Effector CD8-positive, alpha-beta T cell (primary cell): ENCODE results near the gene EDA.

Source experiments
- DNase-seq: peaks from one replicate; lab custom pipeline; 2025; lab: John Stamatoyannopoulos, UW
- total RNA-seq, 4 experiments: gene quantifications; one replicate each; lab custom pipeline; 2026; lab: John Stamatoyannopoulos, UW

Gene EDA
- 1.5 to 6.0 (median 3.4) reads per million in 4 experiments for total RNA-seq

- DNase-seq = peak; percentile 15
Measured at GRCh38 chrX:69615779-69616456, at the start of gene EDA. EDA (plus strand) TSS chrX:69616113.

DNA sequence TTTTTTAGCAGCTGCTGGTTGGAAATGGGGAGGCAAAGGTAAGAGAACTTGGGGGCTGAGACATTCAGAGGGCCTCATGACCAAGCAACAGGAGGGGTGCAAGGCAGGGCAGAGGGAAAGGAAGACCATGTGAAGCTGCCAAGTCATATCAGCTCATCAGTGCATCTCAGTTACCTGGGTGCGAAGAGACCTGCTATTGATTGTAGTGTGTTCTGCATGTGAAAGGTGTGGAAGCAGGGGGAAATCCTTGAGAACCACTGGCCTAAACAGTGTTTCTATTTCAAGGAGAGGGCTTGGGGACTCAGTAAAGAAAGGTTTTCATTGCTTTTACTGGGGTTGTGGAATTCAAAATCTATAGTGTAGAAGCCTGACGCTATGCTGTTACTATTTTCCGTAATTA, 47.1 kb upstream of the EDA start:
- DNase-seq = no peak

- no peak for DNase-seq
Measured at GRCh38 chrX:69597399-69597798, 18.5 kb upstream of the EDA start.

- no peak for DNase-seq
Measured at GRCh38 chrX:69600182-69600581, 15.7 kb upstream of the EDA start.

DNA sequence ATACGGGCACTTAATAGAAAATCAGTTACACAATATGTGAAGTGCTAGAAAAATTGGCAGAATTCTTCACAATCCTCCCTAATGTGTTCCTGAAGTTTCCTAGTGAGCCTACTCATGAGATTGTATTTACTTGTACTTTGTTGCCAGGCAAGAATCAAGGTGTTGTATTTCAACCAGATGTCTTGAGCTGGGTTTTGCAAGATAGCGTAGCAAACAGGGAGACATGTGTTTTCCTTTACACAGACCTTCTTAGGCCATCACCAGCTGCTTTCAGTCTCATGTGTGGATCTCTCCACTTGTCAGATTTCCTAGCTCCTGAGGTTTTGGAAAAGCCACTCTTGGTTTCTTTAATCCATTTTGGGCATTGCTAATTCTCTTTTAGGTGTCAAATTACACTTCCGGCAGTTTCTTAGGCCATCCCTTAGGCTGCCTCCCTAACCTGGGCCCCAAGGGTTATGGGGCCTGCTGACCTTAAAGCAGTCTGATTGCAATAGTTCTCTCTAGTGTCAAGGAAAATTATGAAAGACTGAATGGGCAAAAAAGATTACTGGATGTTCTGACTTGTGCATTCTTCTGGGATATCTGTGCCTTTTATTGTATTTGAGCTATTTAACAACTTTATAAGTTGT, 12.2 kb upstream of the EDA start:
- no peak for DNase-seq

GRCh38 chrX:69605521-69605920, 10.4 kb upstream of the EDA start:
- DNase-seq = no peak

- DNase-seq = no peak
Measured at GRCh38 chrX:69607616-69608015, 8.3 kb upstream of the EDA start.

GRCh38 chrX:69613946-69614345, 2.0 kb upstream of the EDA start:
- no peak for DNase-seq

- DNase-seq = no peak
Measured at GRCh38 chrX:69614886-69615285, 1.0 kb upstream of the EDA start.

- DNase-seq = no peak
Measured at GRCh38 chrX:69615342-69615741, 571 bp upstream of the EDA start.

DNA sequence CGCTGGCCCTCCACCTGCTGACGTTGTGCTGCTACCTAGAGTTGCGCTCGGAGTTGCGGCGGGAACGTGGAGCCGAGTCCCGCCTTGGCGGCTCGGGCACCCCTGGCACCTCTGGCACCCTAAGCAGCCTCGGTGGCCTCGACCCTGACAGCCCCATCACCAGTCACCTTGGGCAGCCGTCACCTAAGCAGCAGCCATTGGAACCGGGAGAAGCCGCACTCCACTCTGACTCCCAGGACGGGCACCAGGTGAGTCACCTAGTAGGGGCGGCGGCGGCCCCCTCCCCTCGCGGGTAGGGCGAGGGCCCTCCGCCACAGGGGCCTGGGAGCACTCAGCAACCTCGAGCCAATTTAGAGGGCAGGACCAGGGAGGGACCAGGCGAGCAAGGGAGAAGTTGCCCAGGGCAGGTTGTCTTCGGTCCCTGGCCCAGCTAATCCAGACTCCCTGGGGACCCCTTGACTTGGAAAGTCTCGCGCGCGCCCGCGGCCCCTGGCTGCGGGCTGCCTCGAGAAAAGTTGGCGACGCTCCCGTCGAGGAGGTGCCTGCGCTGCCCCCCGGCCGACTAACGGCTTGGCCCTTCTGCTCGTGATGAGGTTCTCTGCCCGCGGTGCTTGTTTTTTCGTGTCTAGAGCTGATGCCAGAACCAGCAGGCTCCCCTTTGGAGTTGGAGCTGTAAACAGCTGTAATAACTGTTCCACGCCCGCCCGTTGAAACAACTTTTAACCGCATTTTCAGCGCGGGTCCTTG, 717 bp downstream of the EDA start:
- no peak for DNase-seq

GRCh38 chrX:69618803-69619202, 2.9 kb downstream of the EDA start:
- no peak for DNase-seq

DNA sequence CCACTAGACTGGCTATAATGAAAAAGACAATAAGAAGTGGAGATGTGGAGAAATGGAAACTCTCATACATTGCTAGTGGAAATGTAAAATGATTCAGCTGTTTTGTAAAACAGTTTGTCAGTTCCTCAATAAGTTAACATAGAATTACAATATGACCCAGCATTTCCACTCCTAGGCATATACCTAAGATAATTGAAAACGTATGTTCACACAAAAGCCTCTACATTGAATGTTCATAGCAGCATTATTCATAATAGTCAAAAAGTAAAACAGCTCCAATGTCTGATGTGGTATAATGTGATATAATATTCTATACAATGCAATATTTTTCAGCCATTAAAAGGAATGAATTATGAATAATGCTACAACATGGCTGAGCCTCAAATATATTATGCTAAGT, 10.2 kb downstream of the EDA start:
- no peak for DNase-seq

DNA sequence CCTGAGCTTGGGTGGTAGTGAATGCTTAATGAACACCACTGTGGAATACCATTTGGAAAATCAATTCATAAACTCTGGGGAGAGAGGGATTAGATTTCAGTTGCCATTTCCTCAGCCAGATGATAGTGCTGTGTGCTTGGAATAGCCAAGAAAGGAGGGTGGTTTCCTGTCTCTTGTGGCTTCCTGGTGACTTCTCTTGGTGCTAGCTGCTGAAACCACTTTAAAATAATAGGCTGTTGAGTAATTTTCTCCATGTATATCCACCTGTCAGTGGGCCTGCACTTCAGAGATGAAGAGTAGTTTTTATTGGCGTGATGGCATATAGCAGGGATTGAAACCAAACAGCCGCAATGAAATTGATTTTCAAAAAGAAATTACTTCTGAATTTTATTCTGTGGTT, 11.8 kb downstream of the EDA start:
- DNase-seq = no peak

- no peak for DNase-seq
Measured at GRCh38 chrX:69630147-69630546, 14.2 kb downstream of the EDA start.

DNA sequence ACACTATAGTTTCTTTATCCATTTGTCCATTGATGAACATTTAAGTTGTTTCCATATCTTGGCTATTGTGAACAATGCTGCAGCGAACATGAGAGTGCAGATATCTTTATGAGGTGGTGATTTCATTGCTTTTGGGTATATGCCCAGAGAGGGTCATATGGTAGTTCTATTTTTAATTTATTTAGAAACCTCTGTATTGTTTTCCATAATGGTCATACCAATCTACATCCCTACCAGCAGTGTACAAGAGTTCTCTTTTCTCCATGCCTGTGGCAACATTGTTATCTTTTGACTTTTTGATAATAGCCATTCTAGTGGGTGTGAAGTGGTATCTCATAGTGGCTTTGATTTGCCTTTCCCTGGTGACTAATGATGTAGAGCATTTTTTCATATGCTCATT, 48.8 kb downstream of the EDA start:
- DNase-seq = no peak

GRCh38 chrX:69670001-69670555, 54.2 kb downstream of the EDA start:
- no peak for DNase-seq

DNA sequence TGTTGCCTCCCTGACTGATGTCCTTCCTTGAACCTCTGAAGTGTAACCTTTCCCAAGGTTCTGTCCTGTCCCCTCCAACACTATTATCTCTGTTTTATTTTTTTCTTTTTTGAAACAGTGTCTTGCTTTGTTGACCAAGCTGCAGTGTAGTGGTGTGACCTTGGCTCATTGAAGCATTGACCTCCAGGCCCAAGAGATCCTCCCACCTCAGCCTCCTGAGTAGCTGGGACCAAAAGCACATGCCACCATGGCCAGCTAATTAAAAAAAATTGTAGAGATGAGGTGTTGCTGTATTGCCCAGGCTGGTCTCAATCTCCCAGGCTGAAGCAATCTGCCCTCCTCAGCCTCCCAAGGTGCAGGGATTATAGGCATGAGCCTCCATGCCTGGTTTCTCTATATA, 59.0 kb downstream of the EDA start:
- no peak for DNase-seq

GRCh38 chrX:69705818-69706217, 89.9 kb downstream of the EDA start:
- DNase-seq = no peak

- no peak for DNase-seq
Measured at GRCh38 chrX:69718102-69718501, 102.2 kb downstream of the EDA start.

- no peak for DNase-seq
Measured at GRCh38 chrX:69724307-69724706, 108.4 kb downstream of the EDA start.

GRCh38 chrX:69740317-69740716, 124.4 kb downstream of the EDA start:
- DNase-seq = no peak

GRCh38 chrX:69741721-69742120, 125.8 kb downstream of the EDA start:
- DNase-seq = no peak
